ENCODE results near the gene AFF2.

DNA sequence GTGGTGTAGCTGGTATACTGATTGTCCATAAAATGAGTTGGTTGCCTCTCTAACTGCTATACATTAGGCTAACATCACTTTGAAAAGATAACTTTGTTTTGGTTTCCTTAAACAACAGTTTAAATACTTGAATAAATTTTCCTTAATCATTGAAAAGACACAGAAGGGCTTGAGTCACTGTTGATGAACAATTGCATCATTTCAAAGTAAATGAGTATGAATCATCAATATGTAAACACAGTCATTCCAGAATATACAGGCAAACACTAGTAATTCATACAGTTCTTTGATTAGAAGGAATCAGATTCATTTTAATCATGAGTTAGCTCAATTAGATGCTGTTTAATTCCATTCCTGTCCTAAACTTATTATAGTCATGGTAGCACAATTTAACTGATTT is 160.6 kb downstream of the AFF2 start:
- no peak for TF ChIP-seq POLR2A (IDR thresholded peaks at IDR 0.05)
- TF ChIP-seq, protein P1, sequence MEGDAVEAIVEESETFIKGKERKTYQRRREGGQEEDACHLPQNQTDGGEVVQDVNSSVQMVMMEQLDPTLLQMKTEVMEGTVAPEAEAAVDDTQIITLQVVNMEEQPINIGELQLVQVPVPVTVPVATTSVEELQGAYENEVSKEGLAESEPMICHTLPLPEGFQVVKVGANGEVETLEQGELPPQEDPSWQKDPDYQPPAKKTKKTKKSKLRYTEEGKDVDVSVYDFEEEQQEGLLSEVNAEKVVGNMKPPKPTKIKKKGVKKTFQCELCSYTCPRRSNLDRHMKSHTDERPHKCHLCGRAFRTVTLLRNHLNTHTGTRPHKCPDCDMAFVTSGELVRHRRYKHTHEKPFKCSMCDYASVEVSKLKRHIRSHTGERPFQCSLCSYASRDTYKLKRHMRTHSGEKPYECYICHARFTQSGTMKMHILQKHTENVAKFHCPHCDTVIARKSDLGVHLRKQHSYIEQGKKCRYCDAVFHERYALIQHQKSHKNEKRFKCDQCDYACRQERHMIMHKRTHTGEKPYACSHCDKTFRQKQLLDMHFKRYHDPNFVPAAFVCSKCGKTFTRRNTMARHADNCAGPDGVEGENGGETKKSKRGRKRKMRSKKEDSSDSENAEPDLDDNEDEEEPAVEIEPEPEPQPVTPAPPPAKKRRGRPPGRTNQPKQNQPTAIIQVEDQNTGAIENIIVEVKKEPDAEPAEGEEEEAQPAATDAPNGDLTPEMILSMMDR (IDR thresholded peaks at IDR 0.05), result no peak

All from esophagus squamous epithelium (tissue), 4 donors.